NCI-H2081 (cell line): ENCODE measurements around the gene SMYD3.
"Not testable (repeated sequence)": the region's sequence is repeated elsewhere in the genome, so short reads cannot be mapped to it uniquely, and the experiment has no call there.

ENCODE experiments used
- DNase-seq, 2 experiments: peaks; one replicate each; lab custom pipeline; 2025; lab: John Stamatoyannopoulos, UW

SMYD3 gene

GRCh38 chr1:245768596-245768995 lies 738.5 kb downstream of the SMYD3 start:
- no peak for DNase-seq

- no peak for DNase-seq
Measured at GRCh38 chr1:245765230-245766000, 741.7 kb downstream of the SMYD3 start.

GRCh38 chr1:245763873-245764331 lies 743.2 kb downstream of the SMYD3 start:
- DNase-seq: no peak

DNA sequence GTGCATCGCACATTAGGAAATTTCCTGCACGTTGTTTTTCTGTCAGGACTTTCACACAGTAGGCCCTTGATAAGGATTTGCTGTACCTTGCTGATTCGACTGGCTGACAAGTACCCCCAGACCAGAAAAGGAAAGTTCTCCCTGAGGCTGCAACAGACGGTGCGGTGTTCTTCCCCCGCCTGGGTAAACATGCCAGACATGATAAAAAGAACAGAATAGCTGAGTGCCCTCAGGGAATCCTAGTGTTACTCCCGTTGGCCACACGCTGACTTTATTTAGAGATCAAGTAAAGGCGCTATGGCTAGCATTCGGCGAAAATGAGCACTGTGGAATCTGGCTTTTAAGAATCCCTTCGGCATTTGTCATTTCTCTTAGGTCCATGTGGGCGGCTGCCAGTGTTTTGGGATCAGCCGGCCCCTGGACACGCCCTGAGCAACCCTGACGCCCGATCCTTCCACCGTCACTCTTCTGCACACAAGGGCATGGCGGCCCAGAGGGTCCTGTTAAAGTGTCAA lies 744.6 kb downstream of the SMYD3 start:
- DNase-seq: no peak

DNA sequence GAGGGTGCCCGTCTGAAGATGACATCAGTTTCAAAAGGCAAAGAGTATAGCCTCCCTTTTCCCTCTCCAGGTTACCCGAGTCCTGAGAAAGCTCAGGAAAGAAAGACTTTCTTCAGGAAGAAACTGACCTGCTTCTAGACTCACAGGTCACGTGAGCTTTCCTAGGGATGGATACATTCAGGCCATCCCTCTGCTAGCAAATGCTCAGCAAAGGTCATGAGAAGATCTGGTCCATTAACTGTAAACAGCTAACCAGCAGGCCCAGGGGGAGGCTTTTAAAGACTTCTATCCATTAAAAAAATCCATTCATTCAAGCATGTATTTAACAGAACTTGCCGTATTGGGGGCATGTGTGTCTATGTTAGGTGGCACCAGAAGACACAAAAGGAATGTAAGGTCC lies 746.8 kb downstream of the SMYD3 start:
- no peak for DNase-seq

GRCh38 chr1:245754463-245754961 lies 752.6 kb downstream of the SMYD3 start:
- DNase-seq: no peak

- DNase-seq: no peak
Measured at GRCh38 chr1:245753807-245754206, 753.3 kb downstream of the SMYD3 start.

DNA sequence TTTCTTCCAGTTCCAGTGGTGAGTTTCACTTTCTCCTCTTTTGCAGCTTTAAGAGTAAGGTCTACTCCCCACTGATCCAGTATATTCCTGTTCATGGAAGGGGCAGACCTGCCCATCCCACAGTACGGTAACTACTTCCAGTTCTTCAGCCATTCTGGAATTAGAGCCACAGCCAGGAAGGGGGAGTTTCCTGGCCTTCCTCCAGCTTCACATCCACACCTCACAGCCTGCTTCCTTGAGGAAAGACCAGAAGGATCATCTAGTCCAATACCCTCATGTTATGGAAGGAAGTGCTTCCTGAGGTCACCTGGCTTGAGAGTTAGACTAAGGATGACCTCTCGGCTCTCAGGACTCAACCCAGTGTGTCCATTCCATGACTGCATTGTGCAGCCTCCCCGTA lies 754.5 kb downstream of the SMYD3 start:
- no peak for DNase-seq

DNA sequence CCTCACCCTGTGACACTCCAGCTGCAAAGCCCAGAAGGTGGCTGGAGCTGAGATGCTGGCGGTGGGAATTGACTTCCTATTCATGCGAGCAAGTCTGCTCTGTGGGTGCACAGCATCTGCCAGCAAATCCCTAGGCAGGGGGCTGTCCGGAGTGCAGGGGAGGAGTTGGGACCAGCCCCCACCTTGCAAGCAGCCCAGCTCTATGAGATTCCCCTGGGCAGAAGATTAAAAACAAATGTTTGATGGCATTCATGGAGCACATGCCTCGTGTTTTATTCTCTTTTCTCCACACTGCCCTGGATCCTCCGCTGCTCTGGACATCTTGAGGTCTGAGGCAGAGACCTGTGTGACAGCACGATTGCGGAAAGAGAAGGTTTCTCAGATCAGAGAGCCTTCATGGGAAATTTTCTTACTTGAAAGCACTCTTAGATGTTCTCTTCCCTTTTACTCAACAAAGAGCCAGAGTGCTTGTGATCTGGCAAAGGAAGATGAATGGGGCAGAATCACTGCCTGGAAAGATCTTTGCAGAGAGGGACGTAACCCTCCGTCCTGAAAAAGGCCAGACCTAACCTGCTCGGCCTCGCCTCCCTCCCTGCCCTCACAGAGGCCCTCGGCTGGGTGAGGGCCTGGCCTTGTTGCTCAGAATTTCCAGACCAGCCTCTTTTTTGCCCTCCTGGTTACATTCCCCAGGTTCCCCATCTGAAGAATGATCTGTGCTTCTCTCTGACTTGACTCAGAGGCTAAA lies 755.2 kb downstream of the SMYD3 start:
- no peak for DNase-seq

- no peak for DNase-seq
Measured at GRCh38 chr1:245751116-245751515, 756.0 kb downstream of the SMYD3 start.

DNA sequence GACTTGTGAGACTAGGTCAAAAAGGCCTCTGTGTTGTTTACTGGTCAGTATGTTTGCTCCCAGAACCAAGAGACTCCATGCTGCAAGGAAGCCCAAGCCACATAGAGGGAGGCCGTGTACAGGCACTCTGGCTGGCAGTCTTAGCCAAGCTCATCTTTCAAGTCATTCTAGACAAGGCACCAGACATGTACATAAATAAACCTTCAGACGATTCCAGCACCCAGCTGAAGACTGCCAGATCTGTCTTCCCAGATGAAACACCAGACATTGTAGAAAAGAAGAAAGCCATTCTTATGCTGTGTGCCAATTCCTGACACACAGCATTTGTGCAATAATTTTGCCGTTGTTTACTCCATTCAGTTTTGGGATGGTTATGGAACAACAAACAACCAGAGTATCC lies 756.8 kb downstream of the SMYD3 start:
- DNase-seq: no peak

DNA sequence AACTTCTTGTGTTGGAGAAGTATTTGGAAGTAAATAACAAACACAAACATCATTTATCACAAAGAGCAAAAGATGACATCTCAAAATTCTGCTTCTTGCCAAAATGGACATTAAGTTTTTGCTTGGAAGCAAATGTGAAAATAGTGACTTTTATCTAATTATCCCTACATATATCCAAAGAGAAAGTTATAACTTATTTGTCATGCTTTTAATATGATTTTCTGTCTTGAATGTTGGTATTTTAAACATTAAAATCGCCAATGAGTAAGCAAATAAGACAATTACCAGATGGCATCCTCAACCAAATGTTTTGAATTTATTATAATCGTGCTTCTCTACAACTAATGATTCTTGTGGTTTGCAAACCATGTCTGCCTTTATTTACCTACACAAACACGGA lies 758.0 kb downstream of the SMYD3 start:
- no peak for DNase-seq

- no peak for DNase-seq
Measured at GRCh38 chr1:245748646-245749045, 758.4 kb downstream of the SMYD3 start.

GRCh38 chr1:245748240-245748639 lies 758.8 kb downstream of the SMYD3 start:
- DNase-seq: no peak

- no peak for DNase-seq
Measured at GRCh38 chr1:245742896-245743295, 764.2 kb downstream of the SMYD3 start.

- not testable (repeated sequence) for DNase-seq
Measured at GRCh38 chr1:245740336-245740735, 766.7 kb downstream of the SMYD3 start.

DNA sequence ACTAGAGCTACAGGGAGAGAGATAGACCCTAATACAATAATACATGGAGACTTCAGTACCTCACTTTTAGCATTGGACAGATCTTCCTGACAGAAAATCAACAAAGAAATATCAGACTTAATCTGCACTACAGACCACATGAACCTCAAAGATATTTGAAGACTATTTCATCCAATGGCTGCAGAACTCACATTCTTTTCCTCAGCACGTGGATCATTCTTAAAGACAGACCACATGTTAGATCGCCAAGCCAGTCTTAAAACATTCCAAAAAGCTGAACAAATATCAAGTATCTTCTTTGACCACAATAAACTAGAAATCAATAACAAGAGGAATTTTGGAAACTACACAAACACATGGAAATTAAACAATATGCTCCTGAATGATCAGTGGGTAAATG lies 776.3 kb downstream of the SMYD3 start:
- DNase-seq: no peak

DNA sequence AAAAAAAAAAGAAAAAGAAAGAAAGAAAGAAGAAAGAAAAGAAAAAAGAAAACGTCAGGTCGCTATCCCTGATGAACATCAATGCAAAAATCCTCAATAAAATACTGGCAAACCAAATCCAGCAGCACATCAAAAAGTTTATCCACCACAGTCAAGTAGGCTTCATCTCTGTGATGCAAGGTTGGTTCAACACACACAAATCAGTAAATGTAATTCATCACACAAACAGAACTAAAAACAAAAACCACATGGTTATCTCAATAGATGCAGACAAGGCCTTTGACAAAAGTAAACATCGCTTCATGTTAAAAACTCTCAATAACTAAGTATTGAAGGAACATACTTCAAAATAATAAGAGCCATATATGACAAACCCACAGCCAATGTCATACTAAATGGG lies 779.0 kb downstream of the SMYD3 start:
- DNase-seq: not testable (repeated sequence)

GRCh38 chr1:245721488-245721887 lies 785.6 kb downstream of the SMYD3 start:
- no peak for DNase-seq

DNA sequence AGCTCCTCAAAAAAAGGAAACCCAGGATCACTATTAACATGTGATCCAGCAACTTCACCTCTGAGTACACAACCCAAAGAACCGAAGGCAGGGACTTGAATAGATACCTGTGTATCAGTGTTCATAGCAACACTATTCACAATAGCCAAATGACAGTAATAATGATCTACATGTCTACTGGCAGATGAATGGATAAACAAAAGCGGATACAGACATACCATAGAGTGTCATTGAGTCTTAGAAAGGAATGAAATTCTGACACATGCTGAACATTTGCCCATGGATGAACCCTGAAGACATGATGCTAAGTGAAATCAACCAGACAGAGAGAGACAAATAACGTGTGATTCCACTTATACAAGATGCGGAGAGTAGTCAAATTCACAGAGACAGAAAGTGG lies 788.1 kb downstream of the SMYD3 start:
- DNase-seq: no peak

DNA sequence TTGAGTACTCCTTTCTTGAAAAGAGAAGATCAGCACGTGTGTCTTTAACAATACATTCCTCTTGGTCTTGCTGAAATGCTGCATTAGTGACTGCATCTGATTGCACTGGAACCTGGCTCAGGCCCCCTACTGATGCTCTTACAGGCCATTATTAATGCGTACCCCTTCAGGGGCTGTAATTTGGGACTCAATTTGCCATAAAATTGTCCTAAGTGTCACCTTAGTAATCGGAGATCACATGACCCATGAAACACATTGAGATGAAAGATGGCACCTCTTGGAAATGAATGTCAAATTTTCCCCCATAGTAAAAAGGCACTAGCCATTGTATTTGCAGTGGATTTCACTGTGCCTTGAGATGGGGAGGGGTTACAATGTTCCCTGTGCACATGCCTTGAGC lies 789.0 kb downstream of the SMYD3 start:
- DNase-seq: no peak

GRCh38 chr1:245717611-245718010 lies 789.5 kb downstream of the SMYD3 start:
- DNase-seq: no peak

DNA sequence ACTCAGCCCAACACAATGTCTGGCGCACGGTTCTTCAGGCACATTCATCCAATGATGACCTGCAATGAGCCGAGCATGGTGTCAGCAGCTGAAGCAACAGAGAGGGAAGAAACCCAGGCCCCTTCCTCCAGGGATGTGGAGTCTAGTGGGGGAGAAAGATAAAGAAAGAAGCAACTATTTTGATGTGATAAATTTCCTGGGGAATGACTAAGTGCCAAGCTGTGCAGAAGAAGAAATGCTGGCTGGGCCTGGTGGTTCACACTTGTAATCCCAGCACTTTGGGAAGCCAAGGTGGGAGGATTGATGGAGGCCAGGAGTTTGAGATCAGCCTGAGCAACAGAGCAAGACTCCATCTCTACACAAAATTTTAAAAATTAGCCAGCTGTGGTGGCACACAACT lies 790.5 kb downstream of the SMYD3 start:
- no peak for DNase-seq
